ENCODE measurements around the gene RXRA.

Gene RXRA

GRCh38 chr9:134473141-134474054 is 147.1 kb downstream of the RXRA start:
- Histone ChIP-seq H3K9me3 (ENCODE audit: low read depth, low read length) (no peaks in the 10 kb centered on the region), H3K27ac (no peak overlapping the region), H3K36me3 (ENCODE audit: insufficient read depth, low read length) (no peaks in the 10 kb centered on the region), H3K4me3 (no peak overlapping the region), H3K9ac (ENCODE audit: insufficient read length) (no peak overlapping the region)
- no peak for DNase-seq (ENCODE audit: low read depth, low spot score)
- no peak for TF ChIP-seq EZH2 (IDR thresholded peaks at IDR 0.05)
- TF ChIP-seq FOXP2 (optimal IDR thresholded peaks at IDR 0.05; ENCODE audit: control extremely low read depth, extremely low read length, insufficient read depth), result no peak
- no peak for TF ChIP-seq POLR2AphosphoS5 (IDR thresholded peaks at IDR 0.05; ENCODE audit: borderline replicate concordance, low read depth, low read length)

DNA sequence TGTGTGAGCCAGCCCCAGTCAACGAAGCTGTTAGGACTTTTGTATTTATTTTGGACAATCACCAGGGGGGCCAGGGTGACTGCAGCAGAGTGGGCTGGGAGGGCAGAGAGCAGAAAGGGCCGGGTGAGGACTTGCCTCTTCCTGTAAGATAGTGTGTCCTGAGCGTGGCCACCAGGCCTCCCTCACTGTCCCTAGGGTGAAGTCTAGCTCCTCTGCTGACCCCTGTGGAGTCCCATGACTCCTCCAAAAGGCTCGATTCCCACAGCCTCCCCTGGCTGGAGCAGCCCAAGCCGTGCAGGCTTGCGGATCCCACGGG is 147.8 kb downstream of the RXRA start:
- H3K9ac ChIP-seq (ENCODE audit: insufficient read length), result no peak overlapping the region
- H3K9me3 ChIP-seq (ENCODE audit: low read depth, low read length), result no peaks in the 10 kb centered on the region
- H3K4me3 ChIP-seq, result no peak overlapping the region
- H3K36me3 ChIP-seq (ENCODE audit: insufficient read depth, low read length), result no peaks in the 10 kb centered on the region
- no peak for DNase-seq (ENCODE audit: low read depth, low spot score)
- TF ChIP-seq FOXP2 (optimal IDR thresholded peaks at IDR 0.05; ENCODE audit: control extremely low read depth, extremely low read length, insufficient read depth), result no peak
- TF ChIP-seq EZH2 (IDR thresholded peaks at IDR 0.05), result no peak
- TF ChIP-seq POLR2AphosphoS5 (IDR thresholded peaks at IDR 0.05; ENCODE audit: borderline replicate concordance, low read depth, low read length), result no peak
- no peak overlapping the region for H3K27ac ChIP-seq

GRCh38 chr9:134475011-134475790 is 148.9 kb downstream of the RXRA start:
- no peak for TF ChIP-seq POLR2AphosphoS5 (IDR thresholded peaks at IDR 0.05; ENCODE audit: borderline replicate concordance, low read depth, low read length)
- no peak for TF ChIP-seq EZH2 (IDR thresholded peaks at IDR 0.05)
- TF ChIP-seq FOXP2 (optimal IDR thresholded peaks at IDR 0.05; ENCODE audit: control extremely low read depth, extremely low read length, insufficient read depth), result no peak
- H3K9ac ChIP-seq (ENCODE audit: insufficient read length), result peak overlapping the region; percentile 76
- DNase-seq (ENCODE audit: low read depth, low spot score), result no peak
- no peaks in the 10 kb centered on the region for H3K9me3 ChIP-seq (ENCODE audit: low read depth, low read length)
- H3K4me3 ChIP-seq, result peak overlapping the region; percentile 14; the same call in 1 of the 2 replicates
- peak overlapping the region; percentile 85 for H3K27ac ChIP-seq
- H3K36me3 ChIP-seq (ENCODE audit: insufficient read depth, low read length), result no peaks in the 10 kb centered on the region

GRCh38 chr9:134476272-134476941 is 150.2 kb downstream of the RXRA start:
- H3K36me3 ChIP-seq (ENCODE audit: insufficient read depth, low read length), result no peaks in the 10 kb centered on the region
- peak overlapping the region; percentile 81 for H3K27ac ChIP-seq
- H3K9me3 ChIP-seq (ENCODE audit: low read depth, low read length), result no peaks in the 10 kb centered on the region
- DNase-seq (ENCODE audit: low read depth, low spot score), result no peak
- peak overlapping the region; percentile 66 for H3K9ac ChIP-seq (ENCODE audit: insufficient read length)
- TF ChIP-seq FOXP2 (optimal IDR thresholded peaks at IDR 0.05; ENCODE audit: control extremely low read depth, extremely low read length, insufficient read depth) (no peak), POLR2AphosphoS5 (IDR thresholded peaks at IDR 0.05; ENCODE audit: borderline replicate concordance, low read depth, low read length) (no peak), EZH2 (IDR thresholded peaks at IDR 0.05) (no peak)
- no peak overlapping the region for H3K4me3 ChIP-seq

DNA sequence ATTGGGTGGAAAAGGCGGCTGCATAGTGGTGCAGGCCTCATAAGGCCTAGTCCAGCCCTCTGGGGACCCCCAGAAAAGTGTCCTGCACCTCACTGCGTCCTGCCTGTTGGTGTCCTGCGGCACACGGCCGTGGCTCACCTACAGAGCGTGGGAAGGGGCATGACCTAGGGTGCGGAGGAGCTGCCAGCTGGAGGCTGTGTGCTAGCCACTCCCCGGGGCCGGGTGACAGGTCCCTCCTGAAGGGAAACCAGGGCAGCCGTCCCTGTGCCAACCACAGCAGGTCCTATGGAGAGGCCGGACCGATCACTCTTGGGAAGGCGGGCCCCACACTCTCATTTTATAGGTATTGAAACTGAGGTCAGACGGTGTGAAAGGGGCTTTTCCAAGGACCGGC is 150.7 kb downstream of the RXRA start:
- Histone ChIP-seq H3K9ac (ENCODE audit: insufficient read length) (peak overlapping the region; percentile 66), H3K4me3 (no peak overlapping the region), H3K36me3 (ENCODE audit: insufficient read depth, low read length) (no peaks in the 10 kb centered on the region), H3K9me3 (ENCODE audit: low read depth, low read length) (no peaks in the 10 kb centered on the region), H3K27ac (0 out of 2 replicates have a peak overlapping the region, but pooled peaks have one; percentile 42)
- DNase-seq (ENCODE audit: low read depth, low spot score), result no peak
- TF ChIP-seq EZH2 (IDR thresholded peaks at IDR 0.05), result no peak
- TF ChIP-seq FOXP2 (optimal IDR thresholded peaks at IDR 0.05; ENCODE audit: control extremely low read depth, extremely low read length, insufficient read depth), result no peak
- no peak for TF ChIP-seq POLR2AphosphoS5 (IDR thresholded peaks at IDR 0.05; ENCODE audit: borderline replicate concordance, low read depth, low read length)

GRCh38 chr9:134477342-134477925 is 151.2 kb downstream of the RXRA start:
- TF ChIP-seq EZH2 (IDR thresholded peaks at IDR 0.05) (no peak), FOXP2 (optimal IDR thresholded peaks at IDR 0.05; ENCODE audit: control extremely low read depth, extremely low read length, insufficient read depth) (no peak), POLR2AphosphoS5 (IDR thresholded peaks at IDR 0.05; ENCODE audit: borderline replicate concordance, low read depth, low read length) (no peak)
- no peak overlapping the region for H3K27ac ChIP-seq
- H3K36me3 ChIP-seq (ENCODE audit: insufficient read depth, low read length), result no peaks in the 10 kb centered on the region
- H3K9ac ChIP-seq (ENCODE audit: insufficient read length), result no peak overlapping the region
- H3K4me3 ChIP-seq, result no peak overlapping the region
- H3K9me3 ChIP-seq (ENCODE audit: low read depth, low read length), result no peaks in the 10 kb centered on the region
- DNase-seq (ENCODE audit: low read depth, low spot score), result no peak

- Histone ChIP-seq H3K9ac (ENCODE audit: insufficient read length) (no peak overlapping the region), H3K27ac (no peak overlapping the region), H3K36me3 (ENCODE audit: insufficient read depth, low read length) (no peaks in the 10 kb centered on the region), H3K4me3 (no peak overlapping the region), H3K9me3 (ENCODE audit: low read depth, low read length) (no peaks in the 10 kb centered on the region)
- no peak for DNase-seq (ENCODE audit: low read depth, low spot score)
- TF ChIP-seq POLR2AphosphoS5 (IDR thresholded peaks at IDR 0.05; ENCODE audit: borderline replicate concordance, low read depth, low read length) (no peak), FOXP2 (optimal IDR thresholded peaks at IDR 0.05; ENCODE audit: control extremely low read depth, extremely low read length, insufficient read depth) (no peak), EZH2 (IDR thresholded peaks at IDR 0.05) (no peak)
Observed at GRCh38 chr9:134477927-134478326, 151.7 kb downstream of the RXRA start.
